GM19463 (cell line): ENCODE results near the gene CAMTA1.
"Not testable (repeated sequence)": the region's sequence is repeated elsewhere in the genome, so short reads cannot be mapped to it uniquely, and the experiment has no call there.

Experiments used
- ATAC-seq: cut with Tn5 transposase; IDR thresholded peaks from one replicate; pipeline ENCODE4 v1.9.1; 2021; ENCODE audit warnings: mild to moderate bottlenecking, moderate library complexity; ENCODE audit not compliant: unreplicated experiment

CAMTA1 gene

GRCh38 chr1:6904476-6905170, 119.4 kb downstream of the CAMTA1 start:
- no peak for ATAC-seq

GRCh38 chr1:6905331-6905730, 120.1 kb downstream of the CAMTA1 start:
- no peak for ATAC-seq

GRCh38 chr1:6905790-6906189, 120.5 kb downstream of the CAMTA1 start:
- ATAC-seq = no peak

GRCh38 chr1:6906783-6907182, 121.5 kb downstream of the CAMTA1 start:
- ATAC-seq = no peak

GRCh38 chr1:6907201-6907600, 121.9 kb downstream of the CAMTA1 start:
- no peak for ATAC-seq

- no peak for ATAC-seq
Observed at GRCh38 chr1:6907676-6908434, 122.6 kb downstream of the CAMTA1 start.

GRCh38 chr1:6909401-6909800, 124.1 kb downstream of the CAMTA1 start:
- ATAC-seq = no peak

GRCh38 chr1:6909857-6910256, 124.6 kb downstream of the CAMTA1 start:
- ATAC-seq = no peak

- no peak for ATAC-seq
Observed at GRCh38 chr1:6911021-6911941, 126.0 kb downstream of the CAMTA1 start.

- ATAC-seq = no peak
Observed at GRCh38 chr1:6911974-6912373, 126.7 kb downstream of the CAMTA1 start.

GRCh38 chr1:6912518-6912917, 127.3 kb downstream of the CAMTA1 start:
- ATAC-seq = no peak

GRCh38 chr1:6913086-6913485, 127.8 kb downstream of the CAMTA1 start:
- no peak for ATAC-seq

GRCh38 chr1:6914706-6915105, 129.5 kb downstream of the CAMTA1 start:
- ATAC-seq = no peak

GRCh38 chr1:6915999-6916565, 130.8 kb downstream of the CAMTA1 start:
- no peak for ATAC-seq

- ATAC-seq = no peak
Observed at GRCh38 chr1:6917067-6917466, 131.8 kb downstream of the CAMTA1 start.

GRCh38 chr1:6918186-6918924, 133.1 kb downstream of the CAMTA1 start:
- ATAC-seq = no peak

GRCh38 chr1:6918925-6919511, 133.8 kb downstream of the CAMTA1 start:
- ATAC-seq = no peak

- not testable (repeated sequence) for ATAC-seq
Observed at GRCh38 chr1:6921506-6921905, 136.3 kb downstream of the CAMTA1 start.

GRCh38 chr1:6922096-6922931, 137.1 kb downstream of the CAMTA1 start:
- no peak for ATAC-seq
